ENCODE results near the gene ARHGAP5.
"Not testable (repeated sequence)": the region's sequence is repeated elsewhere in the genome, so short reads cannot be mapped to it uniquely, and the experiment has no call there.

ARHGAP5 gene

DNA sequence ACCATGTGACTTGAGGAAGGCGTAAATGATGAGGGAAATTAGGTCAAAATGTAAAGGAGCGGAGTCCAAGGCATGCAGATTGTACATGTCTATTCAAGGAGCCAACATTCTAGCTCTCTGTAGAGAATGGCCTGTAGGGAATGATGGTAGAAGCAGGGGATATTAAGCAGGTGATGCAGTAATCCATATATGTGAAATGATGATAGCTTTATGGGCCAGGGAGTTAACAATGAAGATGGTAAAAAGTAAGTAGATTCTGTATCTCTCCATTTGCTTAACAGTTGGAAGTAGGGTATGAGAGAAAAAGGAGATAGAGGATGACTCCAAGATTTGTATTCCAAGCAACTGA lies 33.4 kb downstream of the ARHGAP5 start:
- no peak for DNase-seq

DNA sequence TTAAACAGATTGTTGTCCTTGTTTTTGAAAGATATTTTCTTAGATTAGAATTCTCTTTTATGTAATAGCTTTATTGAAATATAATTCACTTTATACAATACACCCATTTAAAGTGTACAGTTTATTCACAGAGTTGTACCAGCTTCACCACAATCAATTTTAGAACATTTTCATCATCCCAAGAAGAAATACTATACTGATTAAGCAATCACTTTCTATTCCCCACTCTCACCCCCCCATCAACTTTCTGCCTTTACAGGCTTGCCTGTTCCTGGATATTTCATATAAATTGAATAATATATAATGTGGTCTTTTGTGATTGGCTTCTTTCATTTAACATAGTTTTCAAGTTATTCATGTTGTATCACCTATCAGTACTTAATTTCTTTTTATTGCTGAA lies 44.4 kb downstream of the ARHGAP5 start:
- DNase-seq = no peak

DNA sequence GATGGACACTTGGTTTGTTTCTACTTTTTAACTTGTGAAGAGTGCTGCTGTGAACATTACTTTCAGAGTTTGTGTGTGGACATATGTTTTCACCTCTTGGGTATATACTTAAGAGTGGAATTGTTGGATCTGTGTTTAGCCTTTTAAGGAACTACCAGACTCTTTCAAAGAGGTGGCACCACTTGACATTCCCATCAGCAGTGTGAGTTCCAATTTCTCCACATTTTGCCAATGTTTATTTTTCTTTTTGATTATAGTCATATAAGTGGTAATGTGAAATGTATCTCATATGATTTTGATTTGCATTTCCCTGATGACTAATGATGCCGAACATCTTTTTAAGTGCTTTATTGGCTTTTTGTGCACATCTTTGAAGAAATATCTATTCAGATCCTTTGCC lies 44.8 kb downstream of the ARHGAP5 start:
- DNase-seq = no peak

DNA sequence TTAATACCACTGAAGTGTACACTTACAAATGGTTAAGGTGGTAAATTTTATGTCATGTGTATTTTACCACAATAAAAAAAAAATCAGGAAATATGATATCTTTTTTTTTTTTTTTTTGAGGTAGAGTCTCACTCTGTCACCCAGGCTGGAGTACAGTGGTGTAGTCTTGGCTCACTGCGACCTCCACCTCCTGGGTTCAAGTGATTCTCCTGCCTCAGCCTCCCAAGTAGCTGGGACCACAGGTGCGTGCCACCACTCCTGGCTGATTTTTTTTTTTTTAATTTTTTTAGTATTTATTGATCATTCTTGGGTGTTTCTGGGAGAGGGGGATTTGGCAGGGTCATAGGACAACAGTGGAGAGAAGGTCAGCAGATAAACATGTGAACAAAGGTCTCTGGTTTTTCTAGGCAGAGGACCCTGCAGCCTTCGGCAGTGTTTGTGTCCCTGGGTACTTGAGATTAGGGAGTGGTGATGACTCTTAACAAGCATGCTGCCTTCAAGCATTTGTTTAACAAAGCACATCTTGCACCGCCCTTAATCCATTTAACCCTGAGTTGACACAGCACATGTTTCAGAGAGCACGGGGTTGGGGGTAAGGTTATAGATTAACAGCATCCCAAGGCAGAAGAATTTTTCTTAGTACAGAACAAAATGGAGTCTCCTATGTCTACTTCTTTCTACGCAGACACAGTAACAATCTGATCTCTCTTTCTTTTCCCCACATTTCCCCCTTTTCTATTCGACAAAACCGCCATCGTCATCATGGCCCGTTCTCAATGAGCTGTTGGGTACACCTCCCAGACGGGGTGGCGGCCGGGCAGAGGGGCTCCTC lies 50.0 kb downstream of the ARHGAP5 start:
- not testable (repeated sequence) for DNase-seq

DNA sequence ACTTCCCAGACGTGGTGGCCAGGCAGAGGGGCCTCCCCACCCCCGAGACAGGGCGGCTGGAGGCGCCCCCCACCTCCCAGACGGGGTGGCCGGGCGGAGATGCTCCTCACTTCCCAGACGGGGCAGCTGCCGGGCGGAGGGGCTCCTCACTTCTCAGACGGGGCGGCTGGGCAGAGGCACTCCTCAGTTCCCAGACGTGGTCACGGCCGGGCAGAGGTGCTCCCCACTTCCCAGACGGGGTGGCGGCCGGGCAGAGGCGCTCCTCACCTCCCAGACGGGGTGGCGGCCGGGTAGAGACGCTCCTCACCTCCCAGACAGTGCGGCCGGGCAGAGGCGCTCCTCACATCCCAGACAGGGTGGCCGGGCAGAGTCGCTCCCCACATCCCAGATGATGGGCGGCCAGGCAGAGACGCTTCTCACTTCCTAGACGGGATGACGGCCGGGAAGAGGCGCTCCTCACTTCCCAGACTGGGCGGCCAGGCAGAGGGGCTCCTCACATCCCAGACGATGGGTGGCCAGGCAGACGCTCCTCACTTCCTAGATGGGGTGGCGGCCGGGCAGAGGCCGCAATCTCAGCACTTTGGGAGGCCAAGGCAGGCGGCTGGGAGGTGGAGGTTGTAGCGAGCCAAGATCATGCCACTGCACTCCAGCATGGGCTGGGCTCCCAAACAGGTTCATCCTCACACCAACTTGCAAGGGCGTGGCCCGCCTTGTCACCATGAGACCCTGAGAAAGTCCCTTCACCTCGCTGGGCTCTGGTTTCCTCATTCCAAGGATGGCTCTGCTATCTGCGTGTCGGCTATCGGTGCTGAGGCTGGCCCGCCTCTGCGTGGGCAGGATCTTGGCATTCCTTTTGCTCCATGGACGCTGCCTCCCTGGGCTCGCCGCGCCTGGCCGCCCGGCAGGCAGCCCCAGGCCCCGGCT lies 50.9 kb downstream of the ARHGAP5 start:
- DNase-seq = not testable (repeated sequence)

DNA sequence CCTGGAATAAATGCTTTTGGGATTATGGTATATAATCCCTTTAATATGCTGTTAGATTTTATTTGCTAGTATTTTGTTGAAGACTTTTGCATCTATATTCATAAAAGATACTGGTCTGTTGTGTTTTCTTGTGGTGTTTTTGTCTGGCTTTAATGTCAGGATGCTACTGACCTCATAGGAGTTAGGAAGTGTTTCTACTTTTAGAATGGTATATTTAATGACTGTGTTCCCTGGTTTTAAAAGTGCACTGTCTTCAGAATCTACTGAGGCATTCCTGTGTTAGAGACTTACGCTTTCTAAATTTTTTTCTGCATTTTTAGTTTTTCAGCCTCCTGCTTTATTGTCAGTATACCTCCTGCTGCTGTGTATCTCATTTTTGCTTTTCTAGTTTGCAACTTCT lies 51.6 kb downstream of the ARHGAP5 start:
- DNase-seq = no peak

DNA sequence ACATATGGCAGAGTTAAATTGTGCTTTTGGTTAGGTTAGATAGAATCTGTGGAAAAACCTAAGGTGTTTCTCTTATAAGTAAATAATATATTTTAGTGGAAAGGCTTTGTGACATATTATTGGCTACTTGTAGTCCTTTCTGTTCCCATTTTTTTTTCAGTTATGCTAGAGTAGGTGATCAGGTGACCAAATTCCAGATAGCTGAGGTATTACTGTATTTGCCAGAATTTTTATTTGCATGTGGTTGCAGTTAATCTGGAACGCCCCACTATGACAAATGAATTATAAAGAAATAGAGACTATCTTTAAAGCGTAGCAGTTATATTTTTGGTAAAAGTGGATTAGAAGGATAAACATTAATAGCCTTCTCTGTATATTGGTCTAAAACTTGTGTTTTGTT lies 52.0 kb downstream of the ARHGAP5 start:
- no peak for DNase-seq

DNA sequence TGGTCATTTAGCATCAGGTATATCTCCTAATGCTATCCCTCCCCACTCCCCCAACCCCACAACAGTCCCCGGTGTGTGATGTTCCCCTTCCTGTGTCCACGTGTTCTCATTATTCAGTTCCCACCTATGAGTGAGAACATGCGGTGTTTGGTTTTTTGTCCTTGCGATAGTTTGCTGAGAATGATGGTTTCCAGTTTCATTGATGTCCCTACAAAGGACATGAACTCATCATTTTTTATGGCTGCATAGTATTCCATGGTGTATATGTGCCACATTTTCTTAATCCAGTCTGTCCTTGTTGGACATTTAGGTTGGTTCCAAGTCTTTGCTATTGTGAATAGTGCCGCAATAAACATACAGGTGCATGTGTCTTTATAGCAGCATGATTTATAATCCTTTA lies 54.6 kb downstream of the ARHGAP5 start:
- DNase-seq = not testable (repeated sequence)

DNA sequence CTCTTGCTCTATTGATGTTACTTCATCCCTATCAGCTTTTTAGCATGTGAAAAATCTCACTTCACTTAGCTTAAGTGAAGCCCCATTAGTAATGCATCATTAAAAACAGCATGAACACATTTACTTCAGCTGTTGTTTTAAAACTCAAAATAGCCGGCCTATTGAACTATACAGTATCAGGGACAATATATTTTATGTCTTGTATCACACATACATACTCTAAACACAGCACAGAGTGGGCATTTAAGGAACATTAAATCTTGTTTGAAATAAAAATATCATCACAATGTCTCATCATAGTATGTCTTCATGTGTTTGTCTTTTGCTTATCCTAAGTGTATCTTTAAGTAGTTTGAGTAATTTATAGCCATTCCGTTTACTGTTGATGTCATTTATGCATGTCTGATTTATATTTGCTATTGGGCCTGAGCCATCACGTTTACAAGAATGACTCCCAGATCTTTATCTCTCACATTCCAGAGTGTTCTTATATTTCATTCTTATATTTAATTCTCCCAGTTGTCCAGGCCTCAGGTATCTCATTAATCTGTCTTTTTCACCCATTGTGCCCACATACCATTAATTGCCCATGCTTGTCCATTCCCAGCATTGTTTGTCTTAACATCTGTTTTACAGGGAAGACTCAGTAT lies 57.5 kb downstream of the ARHGAP5 start:
- no peak for DNase-seq

DNA sequence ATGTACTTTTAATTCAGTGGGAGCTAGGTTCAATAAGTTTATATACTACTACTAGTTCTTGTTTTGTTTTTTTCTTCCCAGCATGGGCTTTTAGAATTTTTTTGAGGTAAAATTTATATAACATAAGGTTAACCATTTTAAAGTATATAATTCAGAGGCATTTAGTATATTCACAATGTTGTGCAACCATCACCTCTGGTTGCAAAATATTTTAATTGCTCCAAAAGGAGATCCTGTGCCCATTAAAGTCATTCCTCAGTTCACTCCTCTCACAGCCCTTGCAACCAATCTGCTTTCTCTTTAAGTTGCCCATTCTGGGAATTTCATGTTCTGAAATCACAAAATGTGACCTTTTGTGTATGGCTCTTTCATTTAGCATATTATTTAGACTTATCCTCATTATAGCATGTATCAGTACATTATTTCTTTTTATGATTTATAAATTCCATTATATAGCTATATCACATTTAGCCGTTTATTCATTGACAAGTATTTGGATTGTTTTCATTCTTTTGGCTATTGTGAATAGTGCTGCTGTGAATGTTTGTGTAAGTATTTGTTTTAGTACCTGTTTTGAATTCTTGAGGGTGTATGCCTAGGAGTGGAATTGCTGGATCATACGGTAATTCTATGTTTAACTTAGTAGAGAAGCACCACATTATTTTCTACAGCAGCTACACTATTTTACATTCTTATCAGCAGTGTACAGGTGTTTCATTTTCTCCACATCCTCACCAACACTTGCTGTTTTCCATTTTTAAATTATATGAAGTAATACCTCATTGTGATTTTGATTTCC lies 59.1 kb downstream of the ARHGAP5 start:
- DNase-seq = no peak

DNA sequence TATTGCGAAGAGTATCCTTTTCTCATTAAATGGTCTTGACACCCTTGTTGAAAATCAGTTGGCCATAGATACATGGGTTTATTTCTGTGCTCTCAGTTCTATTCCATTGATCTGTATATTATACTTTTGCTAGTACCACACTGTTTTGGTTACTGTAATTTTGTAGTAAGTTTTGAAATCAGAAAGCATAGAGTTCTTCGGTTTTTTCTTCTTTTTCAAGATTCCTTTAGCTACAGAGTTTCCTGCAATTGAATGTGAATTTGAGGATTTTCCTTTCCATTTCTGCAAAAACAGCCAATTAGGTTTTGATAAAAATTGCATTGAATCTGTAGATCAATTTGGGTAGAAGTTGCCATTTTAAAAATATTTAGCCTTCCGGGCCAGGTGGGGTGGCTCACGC lies 60.2 kb downstream of the ARHGAP5 start:
- DNase-seq = no peak

DNA sequence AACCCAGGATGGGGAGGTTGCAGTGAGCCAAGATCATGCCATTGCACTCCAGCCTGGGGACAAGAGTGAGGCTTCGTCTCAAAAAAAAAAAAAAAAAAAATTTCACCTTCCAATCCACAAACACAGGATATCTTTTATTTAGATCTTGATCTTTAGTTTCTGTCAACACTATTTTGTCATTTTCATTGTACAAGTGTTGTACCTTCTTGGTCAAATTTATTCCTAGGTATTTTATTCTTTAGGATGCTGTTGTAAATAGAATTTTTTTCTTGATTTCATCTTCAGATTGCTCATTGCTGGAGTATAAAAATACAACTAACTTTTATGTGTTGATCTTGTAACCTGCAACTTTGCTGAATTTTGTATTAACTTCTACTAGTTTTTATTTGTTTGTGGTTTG lies 60.8 kb downstream of the ARHGAP5 start:
- DNase-seq = no peak

DNA sequence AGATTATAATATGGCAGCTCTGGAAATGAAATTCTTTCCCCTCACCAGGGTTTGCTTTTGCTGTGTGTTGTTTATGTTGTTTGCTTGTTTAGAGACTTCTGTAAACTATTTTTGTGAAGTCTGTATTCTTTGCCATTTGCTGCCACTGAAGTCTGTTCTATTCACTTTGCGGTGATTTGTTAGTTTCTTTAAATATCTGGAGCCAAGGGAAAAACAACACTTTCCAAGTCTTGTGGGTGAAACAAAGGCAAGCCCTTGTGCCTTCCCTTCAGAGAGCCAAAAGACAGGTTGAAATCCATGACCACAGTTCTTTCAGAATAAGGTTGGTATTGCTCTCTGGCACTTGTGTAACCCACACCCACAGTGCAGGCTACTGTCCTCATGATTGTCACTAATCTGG lies 65.2 kb downstream of the ARHGAP5 start:
- no peak for DNase-seq

DNA sequence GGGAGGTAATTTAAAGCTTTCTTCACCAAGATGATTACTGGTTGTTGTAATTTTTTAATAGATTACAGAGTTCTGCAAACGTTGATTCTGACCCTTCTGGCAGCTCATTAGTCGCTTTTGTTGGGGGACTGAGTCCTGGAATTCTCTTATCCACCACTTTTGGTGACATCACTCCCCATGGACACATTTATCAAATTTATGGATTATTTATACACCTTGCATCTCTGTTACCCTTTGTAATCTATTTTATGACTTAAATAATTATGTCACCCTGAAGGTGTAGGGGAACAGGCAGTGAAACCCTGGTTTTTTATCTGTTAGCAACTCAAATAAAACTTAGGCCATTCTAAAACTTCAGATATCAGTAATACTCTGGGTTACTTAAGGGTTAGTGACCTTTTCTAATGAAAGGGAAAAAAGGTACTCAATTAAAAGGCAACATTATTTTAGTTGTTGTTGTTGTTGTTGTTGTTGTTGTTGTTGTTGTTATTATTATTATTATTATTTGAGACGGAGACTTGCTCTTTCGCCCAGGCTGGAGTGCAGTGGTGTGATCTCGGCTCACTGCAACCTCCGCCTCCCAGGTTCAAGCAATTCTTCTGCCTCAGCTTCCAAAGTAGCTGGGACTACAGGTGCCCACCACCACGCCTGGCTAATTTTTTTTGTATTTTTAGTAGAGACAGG lies 65.8 kb downstream of the ARHGAP5 start:
- DNase-seq = no peak

DNA sequence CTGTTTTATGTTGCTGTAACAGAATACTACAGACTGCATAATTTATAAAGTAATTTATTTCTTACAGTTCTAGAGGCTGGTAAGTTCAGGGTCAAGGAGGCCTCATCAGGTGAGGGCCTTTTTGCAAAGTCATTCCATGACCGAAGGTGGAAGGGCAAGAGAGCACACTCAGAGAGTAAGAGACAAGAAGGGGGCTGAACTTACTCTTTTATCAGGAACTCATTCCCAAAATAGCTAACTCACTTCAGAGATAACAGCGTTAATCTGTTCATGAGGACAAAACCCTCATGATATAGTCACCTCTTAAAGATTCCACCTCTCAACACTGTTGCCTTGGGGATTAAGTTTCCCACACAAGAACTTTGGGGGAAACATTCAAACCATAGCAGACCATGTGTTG lies 73.3 kb downstream of the ARHGAP5 start:
- no peak for DNase-seq

DNA sequence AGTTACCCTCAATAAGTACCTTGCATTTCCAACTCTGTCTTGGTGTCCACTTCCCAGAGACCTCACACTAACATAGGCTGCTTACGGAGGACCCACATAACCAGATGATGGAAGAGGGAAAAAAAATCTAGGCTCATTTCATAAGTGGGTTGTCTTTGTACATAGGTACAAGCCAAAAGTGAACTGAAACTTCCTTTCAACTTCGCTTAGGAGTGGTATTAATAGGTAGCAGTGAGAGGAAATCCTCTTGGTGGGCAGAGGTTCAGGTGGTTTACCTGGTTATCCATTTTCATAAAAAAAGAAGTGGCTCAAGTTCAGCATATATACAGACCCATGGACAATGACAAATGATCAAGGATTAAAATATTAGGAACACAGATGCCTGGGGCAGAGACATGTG lies 88.9 kb downstream of the ARHGAP5 start:
- no peak for DNase-seq

DNA sequence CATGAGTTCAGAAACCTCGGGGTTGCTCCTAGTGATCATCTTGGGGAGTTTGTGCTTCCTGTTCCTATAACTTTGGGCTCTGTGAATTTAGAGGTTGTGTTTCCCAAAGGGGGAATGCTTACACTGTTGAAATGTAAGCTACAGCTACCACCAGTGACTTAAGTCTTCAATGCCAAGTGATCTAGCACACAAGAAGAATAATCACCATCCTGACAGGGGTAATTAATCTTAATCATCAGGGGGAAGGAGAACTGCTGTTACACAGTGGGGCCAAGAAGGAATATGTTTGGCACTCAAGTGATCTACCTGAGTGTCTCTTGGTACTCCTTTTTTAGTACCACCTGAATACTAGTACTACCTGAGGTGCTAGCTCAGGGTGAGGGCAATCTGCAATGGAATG lies 89.8 kb downstream of the ARHGAP5 start:
- DNase-seq = no peak

DNA sequence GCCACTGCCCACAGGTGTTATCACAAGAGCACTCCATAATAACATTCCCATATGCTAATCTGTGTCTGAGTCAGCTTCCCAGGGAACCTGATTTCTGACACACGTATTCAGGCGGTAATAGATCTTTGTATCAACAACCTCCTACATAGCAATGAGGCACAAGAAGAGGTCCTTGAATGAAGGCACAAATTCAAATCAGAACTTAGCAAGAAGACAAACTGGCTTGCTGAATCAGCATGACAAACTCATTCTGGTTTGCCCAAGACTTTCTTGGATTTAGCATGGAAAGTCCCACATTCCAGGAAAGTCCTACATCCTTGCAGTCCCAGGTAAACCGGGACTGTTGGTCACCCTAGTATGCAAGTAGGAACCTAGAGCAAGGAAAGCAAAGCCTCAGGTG lies 90.8 kb downstream of the ARHGAP5 start:
- no peak for DNase-seq

DNA sequence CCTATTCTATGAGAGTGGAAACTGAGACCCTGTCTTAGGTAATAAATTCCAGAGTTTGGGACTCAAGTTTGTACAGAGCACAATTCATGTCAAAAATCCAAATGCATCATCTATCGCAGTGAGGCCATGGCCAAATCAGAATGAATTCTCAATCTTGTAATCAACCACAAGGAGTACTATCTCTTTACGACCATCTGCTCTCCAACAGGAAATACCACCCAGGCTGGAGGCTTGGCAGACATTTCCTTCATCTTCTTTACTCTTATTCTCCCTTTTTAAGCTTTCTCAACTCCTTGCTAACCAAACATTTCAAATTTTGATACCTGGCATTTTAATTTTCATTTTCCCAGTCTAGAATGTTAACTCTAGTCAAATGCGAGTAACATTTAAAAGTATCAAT lies 92.1 kb downstream of the ARHGAP5 start:
- DNase-seq = no peak

DNA sequence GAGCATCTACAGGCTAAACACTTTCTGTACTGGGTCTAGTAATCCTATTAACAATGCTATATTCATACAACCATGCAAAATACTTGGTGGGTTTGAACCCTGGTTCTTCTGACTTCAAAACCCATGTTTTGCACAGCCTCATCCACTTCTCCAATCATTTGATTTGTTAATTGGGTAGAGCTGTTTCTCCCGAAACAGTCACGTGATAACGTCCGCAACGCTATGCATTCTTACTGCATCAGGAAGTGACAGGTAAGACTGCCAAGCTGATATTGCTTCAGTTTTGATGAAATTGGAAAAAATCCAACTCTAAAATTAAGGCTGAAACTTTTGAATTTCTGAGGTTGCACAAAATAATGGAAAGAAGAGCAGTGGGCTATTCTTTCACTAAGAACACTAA lies 94.4 kb downstream of the ARHGAP5 start:
- no peak for DNase-seq

DNA sequence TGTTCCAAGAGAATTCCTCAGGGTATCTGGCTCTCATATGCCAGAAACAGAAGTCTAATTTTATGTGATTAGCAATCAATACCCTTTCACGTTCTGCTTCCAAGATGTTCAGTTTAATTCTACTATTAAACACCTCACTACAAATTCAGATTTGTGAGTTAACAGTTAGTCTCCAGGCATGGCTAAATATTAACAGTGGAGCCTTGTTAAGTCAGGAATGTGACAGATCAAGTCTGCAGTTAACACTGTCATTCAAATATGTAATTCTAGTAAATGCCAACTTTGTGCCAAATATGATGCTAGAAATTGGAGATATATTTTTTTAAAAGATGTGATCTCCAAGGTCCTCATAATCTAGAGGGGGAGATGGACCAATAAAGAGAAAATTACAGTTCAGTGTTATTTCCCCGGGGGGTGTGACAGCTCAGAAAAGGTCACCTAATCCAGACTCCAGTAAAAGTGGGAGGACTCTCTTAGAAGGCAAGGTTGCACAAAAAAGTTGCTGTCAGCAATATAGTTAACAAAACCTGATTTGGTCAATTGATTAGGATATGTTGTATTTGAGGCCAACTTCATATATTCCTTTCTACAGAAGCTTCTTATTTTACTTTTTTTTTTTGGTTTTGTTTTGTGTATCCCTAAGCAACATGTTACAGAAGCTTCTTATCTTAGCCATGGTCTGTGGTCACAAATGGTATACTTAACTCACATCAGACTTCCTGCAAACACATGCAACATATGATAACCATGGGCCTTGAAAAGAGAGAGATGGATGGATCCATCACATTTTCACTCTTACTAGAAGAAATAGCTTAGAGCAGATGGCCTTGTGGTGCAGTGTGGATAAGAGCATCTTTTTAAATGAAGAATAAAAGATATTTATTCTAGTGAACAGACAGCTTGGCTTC lies 106.3 kb downstream of the ARHGAP5 start:
- no peak for DNase-seq
